Breast epithelium (tissue), 4 donors: ENCODE results near the gene GALNT1. TPM values are rescaled to one million over a fixed set of nuclear protein-coding genes. Genes with fewer than 3 reads are reported as not detected.

Experiments used
- DNase-seq, 2 donors: peaks; one replicate each; pipeline ENCODE4 v3.0.0-alpha.2; 2019; ENCODE audit warnings: low spot score in 2 of 2
- H3K27ac ChIP-seq, 2 donors: fragments of 200-600 bp; sonication (generic) in 1 of 2; one replicate each; pipeline ENCODE4 v1.5.1; 2016 to 2019; ENCODE audit warnings: mild to moderate bottlenecking in 1 of 2
- H3K27me3 ChIP-seq, 2 donors: fragments of 200-600 bp; sonication (generic) in 1 of 2; one replicate each; pipeline versions ENCODE4 v1.5.1 to v1.6.0; 2017 to 2019; ENCODE audit warnings: control low read depth in 1 of 2, mild to moderate bottlenecking in 1 of 2
- H3K36me3 ChIP-seq: fragments of 200-600 bp; one replicate; pipeline ENCODE4 v1.5.1; 2019
- H3K4me1 ChIP-seq, 2 donors: fragments of 200-600 bp; sonication (generic); one replicate each; pipeline ENCODE4 v1.5.1; 2016 to 2019; ENCODE audit warnings: control low read depth in 1 of 2
- H3K4me3 ChIP-seq, 3 donors: fragments of 200-600 bp; sonication (generic); 1 replicate in 2 of 3; 2 replicates in 1 of 3; pipeline ENCODE4 v1.5.1; 2016 to 2019; ENCODE audit warnings: mild to moderate bottlenecking in 3 of 3, moderate library complexity in 2 of 3
- H3K9me3 ChIP-seq, 2 donors: fragments of 200-600 bp; sonication (generic) in 1 of 2; one replicate each; pipeline ENCODE4 v1.5.1; 2016 to 2019; ENCODE audit warnings: control low read depth in 1 of 2
- CTCF ChIP-seq, 3 donors: fragments of 450-650 bp; IDR thresholded peaks; one replicate each; pipeline ENCODE4 v1.5.1; 2016 to 2017; ENCODE audit warnings: antibody characterized with exemption in 3 of 3, mild to moderate bottlenecking in 3 of 3, moderate library complexity in 3 of 3
- POLR2A ChIP-seq: fragments of 450-650 bp; IDR thresholded peaks from one replicate; pipeline ENCODE4 v1.6.1; 2016; ENCODE audit warnings: antibody characterized with exemption, mild to moderate bottlenecking, moderate library complexity
- POLR2AphosphoS5 ChIP-seq, 3 donors: sonication (generic); formaldehyde crosslinking; IDR thresholded peaks; one replicate each; pipeline ENCODE4 v1.6.1; 2017; ENCODE audit warnings: antibody characterized with exemption in 3 of 3
- intact Hi-C: fragments of 100-400 bp; cut with DNase I; formaldehyde crosslinking; loops from one replicate; pipeline ENCODE4 v1.15.1; 2023; ENCODE audit warnings: low total_unique reads
- total RNA-seq, 3 donors: library from RNA; depleted of rRNA; stranded (reverse); fragments of >200 nt; gene quantifications; one replicate each; pipeline ENCODE4 v1.1.0, GENCODE V29; 2016

Gene GALNT1
- total RNA-seq, 3 donors from 2014 or later = 34.9 to 60.9 (median 46.5) TPM

GRCh38 chr18:35691625-35692024 lies 110.1 kb downstream of the GALNT1 start:
- TF ChIP-seq POLR2A (no peak), CTCF (IDR thresholded peaks at IDR 0.05) (no peak), POLR2AphosphoS5 (IDR thresholded peaks at IDR 0.05) (no peak)
- intact Hi-C loops = no loop called here
- Histone ChIP-seq H3K27ac (no peak overlapping the region), H3K4me3 (no peak overlapping the region), H3K27me3 (no peaks in the 10 kb centered on the region), H3K36me3 (no peaks in the 10 kb centered on the region), H3K4me1 (peaks cover 0 to 10% of the 10 kb centered on the region in 2 donors), H3K9me3 (no peaks in the 10 kb centered on the region)
- no peak for DNase-seq

GRCh38 chr18:35692866-35693265 lies 111.3 kb downstream of the GALNT1 start:
- no peak overlapping the region for H3K4me3 ChIP-seq
- peak overlapping the region in 1 of 2 donors; percentile 90 for H3K27ac ChIP-seq
- H3K27me3 ChIP-seq = no peaks in the 10 kb centered on the region
- intact Hi-C loops = no loop called here
- no peaks in the 10 kb centered on the region for H3K9me3 ChIP-seq
- H3K4me1 ChIP-seq = peaks cover 0 to 14% of the 10 kb centered on the region in 2 donors
- H3K36me3 ChIP-seq = no peaks in the 10 kb centered on the region
- DNase-seq = no peak
- TF ChIP-seq POLR2AphosphoS5 (IDR thresholded peaks at IDR 0.05) (no peak), POLR2A (no peak), CTCF (IDR thresholded peaks at IDR 0.05) (no peak)

- Histone ChIP-seq H3K36me3 (no peaks in the 10 kb centered on the region), H3K9me3 (no peaks in the 10 kb centered on the region), H3K27me3 (no peaks in the 10 kb centered on the region), H3K4me3 (no peak overlapping the region), H3K27ac (peak overlapping the region in 1 of 2 donors; percentile 90), H3K4me1 (peaks cover 0 to 14% of the 10 kb centered on the region in 2 donors)
- no peak for DNase-seq
- TF ChIP-seq CTCF (IDR thresholded peaks at IDR 0.05) (no peak), POLR2AphosphoS5 (IDR thresholded peaks at IDR 0.05) (no peak), POLR2A (no peak)
- intact Hi-C loops = no loop called here
These were observed 112.3 kb downstream of the GALNT1 start for GRCh38 chr18:35693829-35694228.

- no peak for TF ChIP-seq POLR2A
- H3K9me3 ChIP-seq = no peaks in the 10 kb centered on the region
- no peaks in the 10 kb centered on the region for H3K36me3 ChIP-seq
- no peak overlapping the region for H3K4me3 ChIP-seq
- peaks cover 0 to 14% of the 10 kb centered on the region in 2 donors for H3K4me1 ChIP-seq
- intact Hi-C loops = no loop called here
- peak overlapping the region; percentile 81 to 90 for H3K27ac ChIP-seq
- H3K27me3 ChIP-seq = no peaks in the 10 kb centered on the region
- no peak for DNase-seq
These were observed 113.3 kb downstream of the GALNT1 start for GRCh38 chr18:35694808-35695207.

- H3K4me3 ChIP-seq = no peak overlapping the region
- intact Hi-C loops = no loop called here
- no peak for DNase-seq
- H3K27ac ChIP-seq = peak overlapping the region; percentile 81 to 90
- H3K36me3 ChIP-seq = no peaks in the 10 kb centered on the region
- no peak for TF ChIP-seq POLR2AphosphoS5 (IDR thresholded peaks at IDR 0.05)
- no peak for TF ChIP-seq CTCF (IDR thresholded peaks at IDR 0.05)
- TF ChIP-seq POLR2A = no peak
- no peaks in the 10 kb centered on the region for H3K9me3 ChIP-seq
- H3K4me1 ChIP-seq = peaks cover 0 to 14% of the 10 kb centered on the region in 2 donors
- no peaks in the 10 kb centered on the region for H3K27me3 ChIP-seq
These were observed 113.8 kb downstream of the GALNT1 start for GRCh38 chr18:35695384-35695783.

GRCh38 chr18:35695803-35696202 lies 114.3 kb downstream of the GALNT1 start:
- peak; percentile 65 to 86 for DNase-seq
- Histone ChIP-seq H3K27me3 (no peaks in the 10 kb centered on the region), H3K36me3 (no peaks in the 10 kb centered on the region), H3K9me3 (no peaks in the 10 kb centered on the region), H3K4me3 (no peak overlapping the region), H3K27ac (peak overlapping the region; percentile 81 to 90), H3K4me1 (peaks cover 0 to 14% of the 10 kb centered on the region in 2 donors)
- intact Hi-C loops = no loop called here
- no peak for TF ChIP-seq POLR2A
- no peak for TF ChIP-seq POLR2AphosphoS5 (IDR thresholded peaks at IDR 0.05)
- no peak for TF ChIP-seq CTCF (IDR thresholded peaks at IDR 0.05)
